ENCODE results near the gene MTERF4.
"Not testable (repeated sequence)": the region's sequence is repeated elsewhere in the genome, so short reads cannot be mapped to it uniquely, and the experiment has no call there.

MTERF4 gene

GRCh38 chr2:241110607-241111439 is 8.7 kb upstream of the MTERF4 start:
- peak; percentile 15 for DNase-seq

- DNase-seq = no peak
Observed at GRCh38 chr2:241110089-241110606, 8.1 kb upstream of the MTERF4 start.

GRCh38 chr2:241109210-241110088 is 7.4 kb upstream of the MTERF4 start:
- DNase-seq = peak; percentile 44

GRCh38 chr2:241108271-241109209 is 6.5 kb upstream of the MTERF4 start:
- peak; percentile 72 for DNase-seq

- no peak for DNase-seq
Observed at GRCh38 chr2:241107031-241107783, 5.1 kb upstream of the MTERF4 start.

GRCh38 chr2:241105641-241106040 is 3.6 kb upstream of the MTERF4 start:
- no peak for DNase-seq

GRCh38 chr2:241104611-241105010 is 2.5 kb upstream of the MTERF4 start:
- DNase-seq = not testable (repeated sequence)

- DNase-seq = peak; percentile 9
Observed at GRCh38 chr2:241103176-241103595, 1.1 kb upstream of the MTERF4 start.

GRCh38 chr2:241099246-241099645 is 2.8 kb downstream of the MTERF4 start:
- no peak for DNase-seq

- no peak for DNase-seq
Observed at GRCh38 chr2:241096979-241097378, 5.1 kb downstream of the MTERF4 start.

GRCh38 chr2:241095594-241096290 is 6.3 kb downstream of the MTERF4 start:
- peak; percentile 81 for DNase-seq

GRCh38 chr2:241094924-241095420 is 7.1 kb downstream of the MTERF4 start:
- no peak for DNase-seq

- DNase-seq = no peak
Observed at GRCh38 chr2:241094172-241094571, 7.9 kb downstream of the MTERF4 start.

GRCh38 chr2:241093133-241093781 is 8.8 kb downstream of the MTERF4 start:
- not testable (repeated sequence) for DNase-seq

GRCh38 chr2:241092677-241093076 is 9.4 kb downstream of the MTERF4 start:
- DNase-seq = no peak

- no peak for DNase-seq
Observed at GRCh38 chr2:241091734-241092445, 10.2 kb downstream of the MTERF4 start.

- no peak for DNase-seq
Observed at GRCh38 chr2:241091201-241091600, 10.9 kb downstream of the MTERF4 start.

GRCh38 chr2:241088791-241089732 is 13.0 kb downstream of the MTERF4 start:
- DNase-seq = no peak
